HG03159 (cell line): ENCODE data around the gene TDRKH.

Source experiments
- ATAC-seq: cut with Tn5 transposase; IDR thresholded peaks from one replicate; pipeline ENCODE4 v1.9.1; 2021; ENCODE audit warnings: mild to moderate bottlenecking, moderate library complexity; ENCODE audit not compliant: unreplicated experiment

The TDRKH gene, protein sequence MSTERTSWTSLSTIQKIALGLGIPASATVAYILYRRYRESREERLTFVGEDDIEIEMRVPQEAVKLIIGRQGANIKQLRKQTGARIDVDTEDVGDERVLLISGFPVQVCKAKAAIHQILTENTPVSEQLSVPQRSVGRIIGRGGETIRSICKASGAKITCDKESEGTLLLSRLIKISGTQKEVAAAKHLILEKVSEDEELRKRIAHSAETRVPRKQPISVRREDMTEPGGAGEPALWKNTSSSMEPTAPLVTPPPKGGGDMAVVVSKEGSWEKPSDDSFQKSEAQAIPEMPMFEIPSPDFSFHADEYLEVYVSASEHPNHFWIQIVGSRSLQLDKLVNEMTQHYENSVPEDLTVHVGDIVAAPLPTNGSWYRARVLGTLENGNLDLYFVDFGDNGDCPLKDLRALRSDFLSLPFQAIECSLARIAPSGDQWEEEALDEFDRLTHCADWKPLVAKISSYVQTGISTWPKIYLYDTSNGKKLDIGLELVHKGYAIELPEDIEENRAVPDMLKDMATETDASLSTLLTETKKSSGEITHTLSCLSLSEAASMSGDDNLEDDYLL

DNA sequence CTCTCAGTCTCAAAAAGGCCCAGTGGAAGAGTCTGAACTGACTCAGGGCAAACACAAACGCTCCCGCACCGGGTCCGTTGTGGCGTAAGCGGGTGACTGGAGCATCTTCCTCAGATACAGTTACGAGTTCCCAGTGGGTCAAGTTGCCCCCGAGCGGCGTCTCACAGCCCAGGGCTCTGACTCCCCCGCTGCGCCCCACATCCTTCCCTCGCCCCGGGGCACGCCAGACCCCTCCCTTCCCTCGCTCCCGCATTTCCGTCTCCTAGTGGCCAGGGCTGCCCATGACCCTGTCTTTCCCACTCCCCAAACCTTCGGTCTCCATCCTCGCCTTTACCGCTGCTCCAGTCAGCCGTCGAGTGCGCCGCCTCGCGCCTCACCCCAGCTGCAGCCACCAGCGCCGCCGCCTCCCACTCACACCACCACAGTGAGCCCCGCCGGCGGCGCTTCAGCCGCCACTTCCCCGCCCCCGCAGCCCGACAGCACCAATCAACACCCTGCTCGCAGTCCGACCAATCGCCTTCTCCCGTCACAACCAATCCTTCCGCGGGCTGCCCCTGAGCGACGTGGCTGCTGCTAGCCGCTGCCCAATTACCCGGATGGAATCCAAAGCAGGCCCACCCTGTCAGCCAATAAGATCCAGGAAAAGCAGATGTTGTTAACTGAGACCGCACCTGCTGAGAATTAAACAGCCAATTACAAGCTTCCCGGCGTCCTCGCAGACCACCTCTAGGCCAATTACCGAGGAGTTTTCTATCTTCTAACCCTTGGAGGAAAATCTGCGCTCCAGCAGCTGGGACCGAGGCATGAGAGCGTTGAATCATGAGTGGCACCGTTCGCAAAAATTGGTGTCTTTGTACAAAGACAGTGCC is at the start of gene TDRKH:
TSS of gene TDRKH (minus strand) at position 430 of the 869 bp plus-strand sequence. CDS start 7,478 bp downstream, outside the sequence.
- peak; percentile 95 for ATAC-seq

DNA sequence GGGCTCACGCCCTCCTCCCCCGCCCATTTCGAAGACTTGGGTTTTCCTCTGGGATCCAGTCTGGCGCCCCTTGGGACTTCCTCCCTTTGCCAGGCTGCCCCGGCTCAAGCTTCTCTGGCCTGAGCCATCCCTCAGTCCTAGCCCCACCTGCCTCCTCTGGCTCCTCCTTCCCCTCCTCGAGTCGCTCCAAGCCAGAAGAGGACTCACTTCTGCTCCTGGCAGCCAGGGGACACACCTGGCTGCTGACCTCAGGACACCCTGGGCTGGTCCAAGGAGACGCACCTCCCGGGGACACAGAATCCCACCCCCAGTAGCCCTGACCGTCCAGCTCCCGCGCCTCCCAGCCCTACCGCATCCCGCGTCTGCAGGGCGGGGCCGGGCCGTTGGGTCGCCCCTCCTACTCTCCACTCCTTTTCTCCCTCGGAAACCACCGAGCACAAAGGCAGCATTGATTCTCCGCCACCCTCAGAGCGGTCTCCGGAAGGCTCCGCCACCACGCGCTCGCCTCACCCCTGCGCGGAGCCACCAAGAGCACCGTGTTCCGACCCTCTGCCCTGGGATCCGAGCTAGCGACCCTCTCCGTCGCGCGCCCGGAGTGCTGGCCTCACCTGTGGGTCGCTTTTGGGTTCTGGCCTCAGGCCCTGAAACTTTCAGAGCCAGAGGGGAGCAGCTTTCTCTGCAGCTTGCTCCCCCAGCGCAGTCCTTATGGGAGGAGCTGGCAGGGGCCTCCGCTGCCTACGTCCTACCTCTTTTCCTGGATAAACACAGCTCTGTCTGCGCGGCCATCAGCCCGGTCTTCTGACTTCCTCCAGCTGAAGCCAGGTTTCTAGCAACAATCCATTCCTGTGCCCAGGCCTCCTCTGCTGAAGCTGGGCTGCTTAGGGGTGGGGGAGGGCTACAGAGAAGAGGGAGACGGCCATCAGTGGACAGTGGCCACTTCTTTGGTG is 49.4 kb upstream of the TDRKH start, which contains the start of gene C2CD4D:
TSS of gene C2CD4D (minus strand) at position 364 of the 947 bp plus-strand sequence. CDS start 831 bp downstream, outside the sequence.
- ATAC-seq: no peak

DNA sequence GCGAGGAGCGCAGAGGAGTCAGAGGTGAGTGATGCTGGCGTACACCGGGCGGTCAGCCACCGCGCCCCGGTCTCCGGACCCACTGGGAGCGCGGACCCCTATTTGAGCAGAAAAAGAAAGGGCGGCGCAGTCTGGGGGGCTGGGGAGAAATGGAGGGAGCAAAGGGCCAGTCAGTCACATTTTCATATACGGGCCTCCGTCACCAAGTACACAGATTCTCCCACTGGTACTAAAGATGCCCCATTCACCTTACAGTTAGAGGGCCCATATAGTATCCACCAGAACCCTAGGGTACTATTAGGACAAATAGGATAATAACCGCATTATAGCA is 48.7 kb upstream of the TDRKH start:
- ATAC-seq: no peak

DNA sequence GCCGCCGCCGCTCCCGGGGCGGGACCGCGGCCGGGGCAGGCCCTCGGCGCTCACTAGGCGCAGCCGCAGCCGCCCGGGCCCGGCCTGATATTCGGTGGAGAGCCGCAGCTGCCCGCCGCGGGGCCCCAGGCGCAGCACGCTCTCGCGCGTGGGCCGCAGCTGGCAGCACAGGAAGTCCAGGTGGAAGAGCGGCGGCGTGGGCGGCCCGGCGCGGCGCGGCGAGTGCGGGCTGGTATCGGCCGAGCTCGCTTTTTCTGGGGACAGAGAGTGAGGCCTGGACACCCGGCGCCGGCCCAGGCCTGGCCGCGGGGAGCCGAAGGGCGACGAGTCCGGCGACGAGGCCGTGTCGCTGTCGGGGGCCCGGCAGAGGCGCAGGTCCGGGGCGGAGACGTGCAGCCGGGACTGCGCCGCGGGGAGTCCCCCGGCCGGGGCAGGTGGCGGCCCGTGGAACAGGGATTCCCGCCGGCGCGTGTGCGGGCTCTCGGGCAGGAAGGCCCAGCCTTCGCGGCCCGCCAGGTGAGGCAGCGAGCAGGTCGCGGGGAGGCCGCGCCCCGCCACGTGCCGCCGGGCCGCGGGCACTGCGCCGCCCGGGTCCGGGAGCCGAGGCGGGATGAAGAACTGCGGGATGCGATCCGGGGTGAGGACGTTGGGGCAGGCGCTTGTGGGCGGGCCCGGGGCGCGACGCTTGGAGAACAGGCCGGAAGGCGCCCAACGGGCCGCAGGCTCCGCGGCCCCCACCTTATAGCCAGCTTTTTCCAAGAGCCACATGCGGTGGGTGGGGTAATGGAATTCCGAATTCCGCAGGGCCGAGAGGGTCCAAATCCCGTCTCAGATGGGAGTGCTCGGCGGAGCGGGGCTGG is 48.2 kb upstream of the TDRKH start:
- ATAC-seq: no peak

DNA sequence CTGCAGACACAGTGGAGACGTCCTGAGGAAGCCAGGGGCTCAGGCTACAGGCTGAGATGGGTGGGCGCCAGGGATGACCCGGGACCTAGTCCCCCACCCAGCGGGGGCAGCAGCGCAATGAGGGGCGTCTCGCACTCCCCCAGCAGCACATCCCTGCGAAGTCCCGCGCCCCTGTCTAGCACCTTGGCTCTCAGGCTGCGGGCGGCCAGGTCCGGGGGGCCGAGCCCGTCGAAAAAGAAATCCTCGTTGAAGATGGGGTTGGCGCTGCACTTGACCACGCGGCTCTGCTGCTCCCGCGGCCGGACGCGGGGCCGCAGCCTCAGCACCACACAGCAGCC is 47.6 kb upstream of the TDRKH start:
- no peak for ATAC-seq

DNA sequence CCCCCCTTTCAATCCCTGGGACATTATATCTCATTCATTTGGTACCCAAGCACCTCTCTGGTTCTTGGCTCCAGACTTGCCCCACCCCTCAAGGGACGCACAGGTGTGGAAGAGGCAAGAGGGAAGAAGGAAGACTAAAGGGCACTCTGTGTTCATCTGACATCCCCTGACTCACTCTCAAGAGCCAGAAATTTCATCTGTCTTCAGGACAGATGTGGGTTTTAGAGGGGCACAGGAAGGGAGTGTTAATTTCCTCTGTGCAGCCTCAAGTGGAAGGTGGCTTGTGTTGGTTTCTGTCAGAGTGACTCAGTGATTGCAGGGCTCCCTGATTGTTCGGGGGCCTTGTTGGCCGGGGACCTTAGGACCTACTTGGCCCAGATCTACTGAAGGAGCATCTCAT is 46.9 kb upstream of the TDRKH start:
- no peak for ATAC-seq

DNA sequence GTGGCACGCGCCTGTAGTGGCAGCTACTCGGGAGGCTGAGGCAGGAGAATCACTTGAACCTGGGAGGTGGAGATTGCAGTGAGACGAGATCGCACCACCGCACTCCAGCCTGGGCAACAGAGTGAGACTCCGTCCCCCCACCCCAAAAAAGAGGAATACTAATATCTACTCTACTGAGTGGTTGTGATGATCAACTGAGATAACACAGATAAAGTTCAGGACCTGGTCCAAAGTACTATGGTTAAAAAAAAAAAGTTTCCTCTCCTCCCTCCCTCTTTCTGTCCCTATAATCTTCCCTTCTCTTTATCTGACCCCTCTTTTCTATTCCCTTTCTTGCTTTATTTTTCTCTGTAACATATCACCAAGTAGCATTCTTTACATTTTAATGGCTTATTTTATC is 45.3 kb upstream of the TDRKH start:
- no peak for ATAC-seq

DNA sequence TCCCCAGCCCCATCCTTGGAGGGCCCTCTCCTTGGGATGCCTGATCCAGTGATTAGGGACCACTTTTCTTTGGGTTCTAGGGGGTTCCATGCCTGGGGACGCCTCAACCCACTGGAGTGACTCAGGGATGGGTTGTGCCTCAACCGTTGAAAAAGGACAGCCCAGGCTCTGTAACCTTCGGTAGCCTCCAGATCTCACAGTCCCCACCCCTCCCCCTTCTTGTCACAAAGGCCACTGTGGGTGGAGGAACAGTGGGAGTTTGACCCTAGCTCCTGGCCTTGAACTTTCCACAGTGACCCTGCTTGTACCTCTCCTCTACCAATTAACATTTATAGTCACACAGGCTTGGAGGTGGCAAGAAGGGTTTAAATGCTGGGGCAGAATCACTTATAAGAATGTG is 43.9 kb upstream of the TDRKH start:
- no peak for ATAC-seq

DNA sequence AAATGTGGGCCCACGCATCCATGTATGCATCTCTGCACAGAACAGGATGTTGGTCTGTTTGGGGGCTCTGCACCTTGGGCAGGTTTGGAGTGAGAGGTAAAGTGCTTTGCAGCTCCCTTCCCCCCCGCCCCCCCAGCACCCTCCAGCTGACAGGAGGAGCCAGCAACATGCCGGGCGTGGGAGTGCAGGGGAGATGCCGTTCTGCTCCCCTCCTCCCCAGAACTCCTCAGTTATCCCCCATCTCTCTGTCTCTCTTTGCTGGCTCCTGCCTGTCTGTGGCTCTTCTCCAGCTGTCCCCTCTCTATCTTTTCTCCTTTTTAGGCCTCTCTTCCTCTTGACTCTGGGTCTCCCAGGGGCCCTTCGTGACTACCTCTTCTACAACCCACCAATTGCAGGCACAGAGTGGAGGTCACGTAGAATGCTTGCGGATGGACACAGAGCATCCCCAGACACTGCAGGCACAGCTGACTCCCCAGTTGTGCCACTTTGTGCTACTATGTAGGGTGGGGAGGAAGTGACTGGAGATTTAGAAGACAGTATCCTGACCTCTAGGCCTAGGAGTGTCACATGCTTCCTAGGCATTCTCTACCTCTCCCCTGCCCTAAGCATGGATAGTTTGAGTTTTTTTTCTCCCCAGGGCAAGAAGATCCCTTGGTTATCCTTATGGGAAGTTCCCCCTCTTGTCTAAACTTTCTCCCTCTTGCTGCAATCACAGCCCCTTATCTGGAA is 43.0 kb upstream of the TDRKH start:
- no peak for ATAC-seq

DNA sequence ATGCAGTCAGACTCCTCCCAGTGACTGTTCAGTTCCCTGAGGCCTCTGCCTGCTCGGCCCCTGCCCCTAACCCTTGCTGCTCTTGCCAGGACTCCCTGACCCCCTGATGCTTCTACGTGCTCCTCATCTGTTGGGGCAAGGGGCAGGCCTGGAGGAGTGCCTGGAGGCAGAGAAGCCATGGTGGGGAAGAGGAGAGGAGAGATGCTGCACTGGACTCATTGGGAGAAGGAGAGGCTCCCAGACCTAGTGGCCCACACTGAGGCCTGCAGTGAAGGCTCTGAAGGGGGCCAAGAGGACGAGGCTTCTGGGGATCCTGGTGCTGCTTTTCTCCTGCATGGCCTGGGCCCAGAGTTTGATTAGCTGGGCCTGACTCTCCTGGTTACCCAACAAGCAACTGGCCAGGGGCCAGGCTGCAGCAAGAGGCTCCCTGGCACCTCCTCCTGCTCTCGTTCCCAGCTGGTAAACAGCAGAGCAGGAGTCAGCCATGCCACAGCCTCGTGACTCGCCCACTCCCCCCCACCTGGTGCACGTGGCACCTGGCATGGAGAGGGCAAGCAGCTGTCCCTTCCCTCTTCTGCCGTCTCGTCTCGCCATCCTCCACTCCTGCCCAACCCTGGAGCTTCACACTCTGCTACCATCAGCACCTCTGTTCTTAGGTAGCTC is 42.1 kb upstream of the TDRKH start:
- no peak for ATAC-seq

DNA sequence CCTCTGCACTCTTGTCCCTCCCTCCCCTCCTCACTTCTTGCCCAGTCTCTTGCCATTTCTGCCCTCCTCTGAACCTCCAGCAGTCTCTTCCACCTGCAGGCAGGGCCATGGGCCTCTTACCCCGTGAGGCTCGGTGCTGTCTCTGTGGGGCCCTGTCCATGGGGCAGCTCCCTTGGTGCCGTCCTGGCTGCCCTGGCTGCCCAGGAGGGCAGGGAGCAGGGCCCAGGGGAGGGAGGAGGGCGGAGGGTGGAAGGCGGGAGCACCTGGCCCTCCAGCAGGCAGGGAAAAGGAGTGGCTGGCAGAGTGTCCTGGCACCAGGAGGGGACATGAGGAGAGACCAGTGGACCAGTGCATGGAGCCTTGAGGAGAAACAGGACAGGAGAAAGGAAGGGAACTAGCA is 41.3 kb upstream of the TDRKH start, which contains the start of gene RORC:
TSS of gene RORC (minus strand) at position 198 of the 400 bp plus-strand sequence. CDS start at position 160, 38 bp downstream.
- no peak for ATAC-seq

DNA sequence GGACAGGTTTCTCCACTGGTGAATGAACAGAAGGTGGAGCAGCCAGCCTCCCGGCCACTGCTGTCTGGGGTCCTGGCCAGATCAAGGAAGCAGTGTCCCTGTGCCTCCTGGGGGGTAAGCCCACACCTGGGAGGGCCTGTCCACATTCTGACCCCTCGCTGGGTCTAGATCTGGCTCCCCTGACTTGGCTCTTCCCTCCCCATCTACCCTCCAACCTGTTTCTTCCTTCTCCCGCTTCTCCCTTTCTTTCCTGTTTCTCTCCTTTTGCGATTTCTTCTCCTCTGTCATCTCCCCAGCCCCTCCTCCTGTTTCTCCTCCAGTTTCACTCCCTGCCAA is 40.9 kb upstream of the TDRKH start:
- no peak for ATAC-seq

DNA sequence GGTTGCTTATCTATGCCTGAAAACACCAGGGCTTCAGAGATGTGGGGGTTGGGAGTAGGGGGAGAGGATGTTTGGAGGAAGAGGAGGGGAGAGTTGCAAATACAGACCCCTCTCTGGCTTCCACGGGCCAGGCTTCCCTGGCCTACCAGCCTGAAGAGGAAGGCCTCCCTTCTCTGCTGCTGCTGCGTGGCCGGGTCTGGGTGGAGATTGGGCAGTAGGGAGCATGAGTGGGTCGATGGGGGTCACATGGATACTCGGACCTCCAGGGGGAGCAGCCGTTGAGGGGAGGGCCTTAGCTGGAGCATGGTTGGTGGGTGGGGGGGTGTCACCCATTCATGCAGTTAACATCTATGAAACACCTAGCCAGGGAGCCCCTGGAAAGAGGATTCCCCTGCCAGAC is 39.8 kb upstream of the TDRKH start:
- ATAC-seq: no peak

DNA sequence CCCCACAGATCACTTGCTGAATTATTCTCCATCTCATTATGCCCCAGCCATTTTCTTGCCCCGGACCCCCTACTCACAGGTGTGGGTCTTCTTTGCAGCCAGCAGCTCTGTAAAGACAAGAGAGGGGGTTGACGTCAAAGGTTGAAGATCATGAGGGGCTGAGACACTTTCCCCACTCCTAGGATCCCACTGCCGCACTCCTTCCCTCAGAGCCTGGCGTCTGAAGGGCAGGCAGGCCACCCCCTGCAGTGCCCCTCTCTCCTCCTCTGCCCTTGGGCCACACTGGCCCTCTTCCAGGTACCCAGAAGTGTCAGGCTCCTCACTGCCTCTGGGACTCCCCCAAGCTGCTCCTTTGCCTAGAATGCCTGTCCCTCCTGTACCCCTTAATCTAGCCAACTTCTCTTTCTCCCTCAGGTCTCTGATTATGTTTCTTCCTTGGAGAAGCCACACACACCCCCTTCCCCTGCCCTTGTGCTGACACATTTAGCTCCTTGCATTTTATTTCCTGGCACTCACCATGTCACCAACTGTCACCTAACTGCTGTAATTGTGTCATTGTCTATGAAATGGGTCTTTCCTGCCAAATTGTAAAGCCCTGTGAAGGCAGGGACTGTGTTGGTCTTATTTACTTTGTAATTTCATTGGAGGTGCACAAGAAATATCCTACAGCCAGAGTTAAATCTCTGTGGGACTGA is 39.2 kb upstream of the TDRKH start:
- no peak for ATAC-seq

DNA sequence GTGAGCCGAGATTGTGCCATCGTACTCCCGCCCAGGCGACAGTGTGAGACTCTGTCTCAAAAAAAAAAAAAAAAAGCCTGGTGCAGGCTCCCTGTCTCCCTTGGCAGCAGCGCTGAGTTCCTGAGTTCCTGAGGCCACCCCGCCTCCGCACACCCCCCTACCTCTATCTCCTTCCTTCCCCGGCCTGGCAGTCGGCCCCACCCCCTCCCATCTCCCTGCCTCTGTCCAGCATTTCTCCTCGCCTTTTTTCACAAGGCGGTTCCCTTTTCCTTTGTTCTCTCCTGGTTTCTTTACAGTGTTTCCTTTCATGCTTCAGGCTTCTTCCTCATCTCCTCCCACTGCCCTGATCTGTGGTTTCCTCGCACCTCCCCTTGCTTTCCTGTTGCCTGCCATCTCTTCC is 38.6 kb upstream of the TDRKH start:
- no peak for ATAC-seq

DNA sequence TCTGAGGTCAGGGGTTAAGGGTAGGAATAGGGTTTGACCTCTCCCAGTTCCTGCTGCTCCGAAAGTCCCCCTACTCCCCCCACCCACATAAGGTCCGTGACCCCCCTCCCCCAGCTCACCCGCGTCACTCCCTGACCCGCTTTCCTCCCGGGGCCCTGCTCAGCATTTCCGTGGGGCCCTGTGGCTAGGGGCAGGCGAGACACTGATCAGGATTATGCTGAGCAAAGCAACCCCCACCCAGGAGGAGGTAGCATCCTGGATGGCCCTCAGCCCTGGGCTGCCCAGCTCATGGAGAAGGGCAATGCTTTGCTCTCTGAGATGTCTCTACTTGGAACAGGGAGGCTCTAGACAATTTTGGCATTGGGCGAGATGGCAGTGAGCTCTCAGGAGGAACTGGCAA is 37.6 kb upstream of the TDRKH start:
- no peak for ATAC-seq

DNA sequence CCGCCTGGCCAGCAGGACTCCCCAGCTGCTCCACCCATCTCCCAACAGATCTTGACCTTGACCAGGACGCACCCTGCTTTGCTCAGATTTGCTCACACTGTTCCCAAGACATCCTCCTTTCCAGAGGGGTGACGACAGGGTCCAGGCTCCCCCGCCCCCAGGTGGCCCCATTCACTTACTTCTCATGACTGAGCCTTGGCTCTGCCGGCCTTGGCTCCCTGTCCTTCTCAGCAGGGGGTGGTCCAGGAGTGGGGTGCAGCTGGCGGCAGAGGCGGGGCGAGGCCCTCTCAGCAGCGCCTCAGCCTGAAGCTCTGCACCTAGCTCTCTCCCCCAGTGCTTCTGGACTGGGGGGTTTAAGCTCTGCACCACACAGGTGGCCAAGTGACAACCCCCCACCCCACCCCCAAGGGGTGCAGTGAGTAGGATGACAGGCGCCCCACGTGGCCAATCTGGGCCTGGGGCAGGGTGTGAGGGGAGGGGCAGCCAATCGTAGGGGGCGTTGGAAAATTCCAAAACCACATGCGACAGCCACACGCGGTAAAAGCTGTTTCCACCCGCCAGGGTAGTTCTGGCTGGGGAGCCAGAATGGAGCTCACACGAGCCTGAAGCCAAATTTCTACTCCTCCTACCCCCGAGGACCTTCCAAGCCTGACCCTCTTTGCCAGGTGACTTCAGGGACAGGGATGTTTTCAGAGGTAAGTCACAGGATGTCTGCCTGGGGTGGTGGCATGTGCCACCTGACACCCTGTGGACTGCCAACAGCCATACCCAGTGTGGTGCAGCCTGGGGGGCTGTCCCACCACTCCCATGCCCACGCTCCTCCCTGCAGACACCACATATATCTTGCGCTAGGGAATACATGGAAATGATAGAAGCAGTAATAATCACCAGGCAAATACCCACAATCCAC is 35.7 kb upstream of the TDRKH start:
- no peak for ATAC-seq
